HG02852 (cell line): ENCODE data around the gene PAM.

Experiments used
- ATAC-seq: cut with Tn5 transposase; IDR thresholded peaks from one replicate; pipeline ENCODE4 v1.9.1; 2021; ENCODE audit warnings: mild to moderate bottlenecking, moderate library complexity; ENCODE audit not compliant: unreplicated experiment

The PAM gene

DNA sequence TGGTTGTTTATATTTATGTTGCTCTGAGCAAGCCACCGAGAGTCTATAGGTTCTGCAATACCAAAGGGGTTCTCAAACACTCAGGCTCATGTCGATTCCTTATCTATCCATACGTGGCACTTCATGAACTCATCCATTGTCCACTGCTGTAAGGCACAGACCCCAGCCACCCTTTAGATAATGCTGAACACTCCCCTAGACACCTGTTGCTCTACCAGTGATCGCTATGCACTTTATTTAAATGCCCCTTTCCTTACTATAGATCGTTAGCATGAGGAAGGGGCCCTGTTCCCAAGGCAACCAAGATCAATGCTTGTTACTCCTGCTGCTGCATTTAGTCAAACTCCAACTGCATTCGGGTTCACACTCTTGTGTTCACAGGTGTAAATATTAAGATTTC is 171.9 kb downstream of the PAM start:
- ATAC-seq = no peak

DNA sequence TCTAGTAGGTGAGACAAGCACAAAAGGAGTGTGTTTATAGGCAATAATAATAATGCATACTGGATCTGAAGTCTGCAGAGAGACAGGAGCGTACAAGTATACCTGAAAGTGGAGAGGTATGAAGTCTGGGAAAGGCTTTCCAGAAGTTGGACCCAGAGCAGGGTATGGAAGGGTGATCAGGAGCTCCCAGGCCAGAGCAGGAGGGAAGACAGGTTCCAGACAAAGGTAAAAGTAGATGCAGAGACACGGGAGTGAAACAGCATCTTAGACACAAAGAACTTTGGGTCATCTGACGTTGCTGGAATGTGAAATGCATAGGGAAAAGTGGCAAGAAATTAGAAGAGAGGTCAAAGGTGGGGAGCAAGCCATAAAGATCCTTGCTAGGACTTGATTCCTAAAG is 175.1 kb downstream of the PAM start:
- no peak for ATAC-seq

DNA sequence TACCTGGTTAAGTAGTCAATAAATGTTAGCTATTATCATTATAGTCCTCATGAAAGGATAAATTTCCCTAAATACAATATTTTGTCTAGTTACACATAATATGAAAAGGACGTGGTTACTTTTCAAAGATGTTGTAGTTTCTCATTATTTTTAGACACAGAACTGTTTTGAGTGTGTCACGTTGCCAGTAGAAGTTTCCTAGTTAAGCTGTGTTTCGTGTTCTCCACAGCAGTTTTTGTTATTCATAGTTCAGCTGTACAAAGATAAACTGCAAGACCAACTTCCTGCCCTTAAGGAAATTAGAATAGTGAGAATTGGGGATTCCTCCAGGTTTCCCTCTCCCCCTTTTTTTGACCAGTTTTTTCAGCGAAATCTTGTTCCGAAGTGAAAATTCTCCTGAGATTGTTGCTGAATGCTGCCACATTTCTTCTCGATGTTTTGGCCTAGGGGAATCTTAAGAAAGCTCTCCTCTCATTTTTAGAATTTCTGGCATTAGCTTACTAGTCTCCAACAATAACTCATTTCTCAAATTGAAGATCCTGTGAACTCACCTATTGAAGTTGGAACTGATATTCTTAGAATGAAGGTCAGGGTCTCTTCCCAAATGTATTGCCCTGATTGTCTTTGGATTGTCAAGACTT is 176.1 kb downstream of the PAM start:
- peak; percentile 50 for ATAC-seq

DNA sequence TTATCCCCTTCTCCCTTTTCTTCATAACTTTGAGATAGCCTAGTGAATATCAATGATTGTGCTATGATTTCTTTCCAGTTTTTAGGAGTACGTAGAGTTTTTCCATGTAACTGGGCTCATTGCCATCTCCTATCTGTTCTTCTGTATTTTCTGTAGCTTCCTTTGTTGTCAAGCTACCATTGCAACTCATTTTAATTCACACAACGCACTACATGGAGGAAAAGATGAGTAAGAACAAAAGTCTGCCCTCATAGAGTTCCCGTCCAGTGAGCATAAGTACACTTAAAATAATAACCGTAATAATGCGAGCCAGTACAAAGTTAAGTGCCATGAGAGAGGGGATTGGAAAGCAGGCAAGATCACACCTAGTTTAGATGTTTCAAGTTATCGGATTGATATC is 177.7 kb downstream of the PAM start:
- ATAC-seq = peak; percentile 63

DNA sequence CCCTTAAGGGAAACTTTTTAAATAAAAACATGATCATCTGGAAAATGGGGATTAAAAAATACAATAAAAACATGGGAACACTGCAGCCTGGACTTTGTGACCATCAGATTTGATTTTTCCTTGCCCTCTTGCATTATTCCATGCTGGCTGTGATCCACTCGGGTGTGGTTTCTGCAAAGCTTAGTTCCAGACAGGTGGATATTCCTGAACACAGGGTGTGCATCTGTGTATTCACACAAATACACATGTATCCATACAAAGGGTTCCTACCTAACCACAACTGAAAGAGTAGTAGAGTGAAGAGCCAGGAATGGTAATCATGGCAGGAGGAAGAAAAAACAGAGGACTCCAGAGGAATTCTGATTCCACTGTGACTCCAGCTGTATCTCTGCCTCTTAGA is 178.2 kb downstream of the PAM start:
- no peak for ATAC-seq

DNA sequence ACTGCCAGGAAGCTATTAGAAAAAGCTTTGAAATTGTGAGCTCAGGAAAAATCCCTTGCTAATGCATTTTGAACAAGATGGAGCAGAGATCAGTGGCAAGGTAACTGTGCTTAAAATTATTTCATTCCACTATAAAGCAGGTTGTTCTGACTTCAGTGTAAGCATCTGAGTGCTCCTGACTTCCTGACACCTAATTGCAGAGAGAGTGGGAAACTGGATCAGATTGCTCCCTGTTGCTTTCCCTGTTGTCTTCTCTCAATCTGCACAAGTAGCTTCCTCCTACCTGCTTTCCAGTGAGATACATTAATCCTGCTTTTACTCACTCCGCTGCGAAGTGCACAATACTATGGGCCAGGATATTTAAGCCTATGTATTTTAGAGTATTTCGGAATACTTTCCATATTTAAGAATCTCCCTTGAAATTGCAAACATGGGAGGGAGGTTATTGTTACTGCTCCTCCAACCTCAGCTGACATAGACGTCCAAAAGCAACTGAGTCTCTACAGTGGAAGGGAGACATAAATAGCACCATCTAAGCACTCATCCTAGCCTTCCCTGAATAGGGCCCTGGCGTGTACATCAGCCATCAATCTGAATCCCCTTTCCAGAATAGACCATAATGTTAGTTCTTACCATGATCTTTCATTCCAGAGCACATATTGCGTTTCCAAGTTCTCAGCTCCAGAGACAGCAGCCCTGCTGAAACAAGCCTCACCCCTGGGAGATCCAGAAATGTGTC is 178.8 kb downstream of the PAM start:
- no peak for ATAC-seq

DNA sequence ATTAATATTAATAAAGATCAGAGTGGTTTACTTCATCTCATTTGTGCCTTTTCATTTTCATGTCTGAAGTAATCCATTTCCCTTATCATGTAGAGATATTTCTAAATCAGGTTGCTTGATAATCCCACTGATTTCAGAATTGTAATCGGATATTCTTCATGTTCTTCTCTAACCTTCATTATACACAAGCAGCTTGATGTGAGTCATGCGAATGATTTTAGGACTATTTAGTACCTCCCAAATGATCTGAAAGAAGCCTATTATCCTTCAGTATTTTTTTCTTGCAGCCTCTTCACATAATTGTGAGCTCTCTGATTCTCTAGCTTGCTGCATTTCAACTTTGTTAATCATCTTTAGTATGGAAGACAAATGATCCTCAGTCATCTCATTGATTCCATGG is 182.8 kb downstream of the PAM start:
- ATAC-seq = no peak

DNA sequence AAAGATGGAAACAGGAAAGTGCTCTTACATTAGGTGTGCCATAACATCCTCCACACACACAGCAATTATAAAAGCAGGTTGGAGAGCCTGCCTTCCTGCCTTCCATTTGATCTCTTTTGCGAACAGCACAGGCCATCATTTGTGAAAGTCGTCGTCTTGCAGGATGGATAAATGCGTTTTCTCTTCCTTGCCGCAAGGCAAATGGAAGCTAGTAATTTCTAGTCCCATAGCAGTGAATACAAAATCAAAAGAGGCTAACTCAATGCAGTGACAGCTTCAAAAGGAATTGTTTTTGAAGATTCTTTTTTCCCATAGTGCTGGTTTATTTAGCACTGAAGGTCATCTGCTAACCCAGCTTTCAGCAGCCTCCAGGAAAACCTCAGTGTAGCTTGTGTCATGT is 186.0 kb downstream of the PAM start:
- ATAC-seq = no peak

DNA sequence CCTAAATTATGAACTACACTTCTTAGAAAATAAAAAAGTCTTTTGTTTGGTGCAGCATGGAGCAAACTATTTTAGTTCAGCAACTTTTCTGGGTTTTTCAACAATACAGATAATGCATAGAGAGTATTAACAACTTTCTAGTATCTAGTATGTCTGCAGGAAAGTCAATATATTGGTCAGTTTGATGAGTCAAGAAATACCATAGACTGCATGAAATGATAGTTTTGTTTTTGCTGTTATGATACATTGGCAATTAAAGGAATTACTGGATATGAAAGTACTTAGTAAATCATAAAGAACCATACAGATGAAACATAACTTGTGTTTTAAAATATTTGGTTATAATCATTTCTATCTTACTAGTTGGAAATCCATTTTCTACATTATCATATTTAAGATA is 191.3 kb downstream of the PAM start:
- no peak for ATAC-seq

DNA sequence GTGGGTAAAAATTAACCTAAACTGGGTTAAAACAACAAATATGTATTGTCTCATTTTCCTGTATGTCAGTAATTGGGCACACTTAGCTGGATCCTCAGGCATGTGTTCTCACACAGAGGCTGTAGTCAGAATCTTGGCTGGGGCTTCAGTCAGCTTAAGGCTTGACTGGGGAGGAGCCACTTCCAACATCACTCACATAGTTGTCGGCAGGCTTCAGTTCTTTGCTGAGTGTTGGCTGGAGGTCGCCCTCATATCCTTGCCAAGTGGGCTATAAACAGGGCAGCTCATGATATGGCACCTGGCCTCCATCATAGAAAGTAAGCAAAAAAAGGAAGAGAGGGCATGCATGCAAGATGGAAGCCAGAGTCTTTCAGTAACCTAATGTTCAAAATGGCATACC is 191.9 kb downstream of the PAM start:
- no peak for ATAC-seq

DNA sequence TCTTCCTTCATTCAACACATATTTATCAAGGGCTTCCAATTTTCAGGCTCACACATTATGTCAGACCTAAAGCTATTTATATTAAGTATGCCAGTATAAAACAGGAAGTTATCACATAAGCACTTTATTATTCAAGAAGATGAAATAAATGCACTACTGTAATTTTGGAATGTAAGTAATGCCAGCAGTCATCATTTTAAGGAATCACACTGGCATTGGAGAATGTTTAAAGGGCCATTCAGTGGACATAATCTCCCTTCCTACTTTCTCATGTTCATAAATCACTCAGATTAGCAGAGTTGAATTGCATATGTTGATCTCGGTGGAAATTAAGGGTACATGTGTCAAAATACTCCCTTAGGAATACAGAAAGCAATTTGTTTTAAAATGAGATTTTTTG is 200.4 kb downstream of the PAM start:
- no peak for ATAC-seq

DNA sequence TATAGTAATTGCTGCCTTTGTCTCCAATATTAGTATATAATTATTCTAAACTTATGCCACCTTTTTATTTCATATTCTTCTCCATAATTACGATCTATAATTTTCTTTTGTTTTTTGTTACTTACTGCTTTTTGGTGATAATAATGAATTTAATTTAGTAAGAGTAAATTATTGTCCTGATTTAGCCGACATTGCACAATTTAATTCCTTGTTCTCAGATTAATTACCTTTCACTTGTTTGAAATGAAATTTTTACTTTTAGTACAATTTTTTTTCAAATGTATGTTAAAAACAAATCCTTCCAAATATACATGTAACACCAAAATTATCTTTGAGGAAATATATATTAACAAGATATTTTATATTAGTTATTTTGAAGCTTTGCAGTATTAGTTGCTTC is 201.5 kb downstream of the PAM start:
- ATAC-seq = no peak

DNA sequence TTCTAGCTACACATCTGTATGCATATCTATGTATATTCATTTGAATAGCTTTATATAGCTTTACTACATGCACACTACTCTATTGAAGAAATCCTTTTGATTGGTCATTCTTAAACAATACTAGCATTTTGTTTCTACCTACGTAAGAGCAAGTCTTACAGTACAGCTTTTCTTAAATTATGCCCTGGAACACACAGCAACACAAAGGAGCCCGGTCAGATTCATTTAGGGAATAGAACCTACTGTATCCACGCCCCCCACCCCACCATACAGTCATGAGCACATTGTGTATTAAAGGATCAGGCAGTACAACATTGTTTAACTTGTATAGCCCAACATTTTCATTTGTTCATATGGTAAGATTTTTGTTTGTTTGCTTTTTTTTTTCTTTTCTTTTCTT is 202.0 kb downstream of the PAM start:
- no peak for ATAC-seq

DNA sequence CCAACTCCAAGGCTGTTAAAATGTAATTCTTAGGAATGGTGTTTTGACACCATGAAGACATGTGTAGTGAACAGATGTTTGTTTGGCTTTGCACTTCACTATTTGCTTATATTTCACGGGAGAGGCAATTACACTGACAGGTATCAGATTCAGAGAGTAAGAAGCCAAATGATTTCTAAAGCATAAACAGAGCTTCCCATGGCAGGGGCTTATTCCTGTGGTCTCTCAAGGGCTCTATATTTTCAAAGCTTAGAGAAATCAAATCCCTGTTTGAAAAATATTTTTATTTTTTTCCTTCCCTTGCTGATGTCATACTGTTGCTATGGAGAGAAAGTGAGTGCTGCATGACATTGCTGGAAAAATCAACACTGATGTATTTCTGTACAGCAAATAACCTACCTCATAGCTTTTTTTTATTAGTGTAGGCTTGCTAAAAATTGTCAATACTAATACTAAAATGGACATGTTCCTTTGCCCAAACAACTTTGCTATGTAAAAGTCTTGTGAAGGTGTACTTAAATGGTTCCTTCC is 203.4 kb downstream of the PAM start:
- ATAC-seq = peak; percentile 26

DNA sequence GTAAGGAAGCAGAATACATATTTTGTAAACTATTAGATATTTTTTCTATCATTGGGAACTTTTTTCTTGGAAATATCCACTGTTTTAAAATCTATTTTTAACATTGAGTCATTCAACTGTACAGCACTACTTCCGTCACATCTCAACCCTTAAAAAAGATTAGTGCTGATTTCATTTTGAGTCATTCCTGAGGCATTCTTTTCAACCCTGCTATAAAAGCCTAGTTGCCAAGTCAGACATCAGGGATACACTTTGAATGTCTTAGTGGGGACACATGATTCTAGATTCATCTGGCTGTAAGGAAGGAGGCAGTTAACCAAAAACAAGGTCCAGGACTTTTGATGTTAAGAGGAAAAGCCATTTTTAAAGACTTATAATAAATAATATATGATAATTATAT is 203.9 kb downstream of the PAM start:
- ATAC-seq = peak; percentile 91

DNA sequence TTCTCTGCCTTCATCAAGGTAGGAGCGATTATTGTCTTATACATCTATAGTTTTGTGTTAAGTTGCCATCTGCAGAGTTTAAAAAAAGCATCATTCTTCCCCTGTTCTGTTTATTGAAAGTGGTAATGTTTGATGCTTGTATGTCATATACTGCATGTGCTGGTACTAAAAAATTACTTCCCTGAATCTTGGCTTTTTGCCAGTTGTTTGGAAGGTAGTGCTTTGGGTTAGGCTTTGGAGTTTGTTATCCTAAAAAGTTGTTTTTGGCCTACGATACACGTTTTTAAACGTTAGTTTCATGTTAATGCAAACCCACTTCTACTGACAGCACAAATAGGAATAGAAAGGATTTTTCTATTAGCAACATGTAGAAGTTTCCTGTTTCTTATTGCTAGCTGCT is 206.6 kb downstream of the PAM start:
- no peak for ATAC-seq

DNA sequence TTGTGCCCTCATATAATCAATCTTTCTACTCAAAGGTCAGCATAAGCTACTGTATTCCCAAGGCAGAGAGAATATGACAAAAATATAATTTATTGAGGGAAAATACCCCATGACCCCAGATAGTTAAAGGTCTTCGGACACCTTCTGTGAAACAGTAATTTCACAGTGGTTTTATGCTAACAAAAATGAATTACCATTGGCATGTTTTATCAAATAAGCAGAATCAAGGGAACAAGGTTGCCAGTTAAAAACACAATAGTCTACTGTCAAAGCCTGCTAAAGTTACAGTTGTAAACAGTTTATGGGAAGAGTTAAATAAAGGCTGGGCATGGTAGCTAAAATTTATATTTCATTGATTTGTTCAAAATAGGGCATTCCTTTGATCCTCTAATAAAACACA is 210.5 kb downstream of the PAM start:
- no peak for ATAC-seq

DNA sequence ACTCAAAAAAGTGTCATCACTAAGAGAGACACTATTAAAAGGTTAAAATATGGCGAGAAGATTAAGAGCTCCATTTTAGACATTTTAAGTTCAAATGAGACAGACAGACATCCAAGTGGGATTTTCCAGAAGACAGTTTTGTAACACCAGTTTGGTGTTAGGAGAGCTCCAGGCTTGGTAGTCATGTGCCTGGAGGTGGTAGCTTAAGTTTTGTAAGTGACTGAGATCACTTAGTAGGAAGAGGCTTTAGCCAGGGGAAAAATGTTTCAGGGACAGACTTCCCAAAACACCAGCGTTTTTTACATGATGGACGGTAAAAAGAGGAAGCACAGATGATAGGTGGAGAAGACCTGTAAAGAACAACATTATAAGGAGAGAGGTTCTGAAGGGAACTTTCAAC is 214.5 kb downstream of the PAM start:
- no peak for ATAC-seq

DNA sequence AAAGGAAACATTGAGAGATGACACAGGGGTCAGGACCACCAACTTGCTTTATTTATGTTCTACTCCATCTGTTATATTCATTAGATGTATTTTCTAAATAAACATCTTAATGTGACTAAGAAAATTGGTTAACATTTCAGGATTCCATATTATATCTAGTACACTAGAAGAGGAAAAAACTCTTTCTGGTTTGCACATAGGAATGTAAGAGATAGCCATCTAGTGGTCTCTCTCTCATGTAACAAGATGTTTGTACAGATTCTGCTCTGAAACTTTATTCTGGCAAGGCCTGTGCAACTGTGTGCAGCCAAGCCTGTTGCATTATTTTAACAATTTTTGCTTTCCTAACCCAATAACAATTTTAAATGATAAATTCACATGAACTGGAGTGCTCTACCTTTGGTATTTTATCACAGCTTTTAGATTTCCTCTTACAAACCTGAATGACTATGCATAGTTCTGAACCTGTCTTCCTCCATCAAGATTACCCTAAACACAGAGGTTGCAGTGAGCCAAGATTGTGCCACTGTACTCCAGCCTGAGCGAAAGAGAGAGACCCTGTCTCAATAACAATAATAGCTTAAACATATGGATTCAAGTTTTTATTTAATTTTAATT is 216.7 kb downstream of the PAM start:
- ATAC-seq = peak; percentile 74

DNA sequence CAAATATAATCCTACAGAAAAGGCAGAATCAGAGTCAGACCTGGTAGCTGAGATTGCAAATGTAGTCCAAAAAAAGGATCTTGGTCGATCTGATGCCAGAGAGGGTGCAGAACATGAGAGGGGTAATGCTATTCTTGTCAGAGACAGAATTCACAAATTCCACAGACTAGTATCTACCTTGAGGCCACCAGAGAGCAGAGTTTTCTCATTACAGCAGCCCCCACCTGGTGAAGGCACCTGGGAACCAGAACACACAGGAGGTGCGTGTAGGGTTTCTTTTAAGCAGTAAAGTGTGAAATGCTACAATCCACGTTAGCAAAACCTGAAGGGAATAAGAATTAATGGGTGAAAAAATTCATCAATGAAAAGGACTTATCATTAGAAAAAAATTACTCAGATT is 219.1 kb downstream of the PAM start:
- no peak for ATAC-seq

DNA sequence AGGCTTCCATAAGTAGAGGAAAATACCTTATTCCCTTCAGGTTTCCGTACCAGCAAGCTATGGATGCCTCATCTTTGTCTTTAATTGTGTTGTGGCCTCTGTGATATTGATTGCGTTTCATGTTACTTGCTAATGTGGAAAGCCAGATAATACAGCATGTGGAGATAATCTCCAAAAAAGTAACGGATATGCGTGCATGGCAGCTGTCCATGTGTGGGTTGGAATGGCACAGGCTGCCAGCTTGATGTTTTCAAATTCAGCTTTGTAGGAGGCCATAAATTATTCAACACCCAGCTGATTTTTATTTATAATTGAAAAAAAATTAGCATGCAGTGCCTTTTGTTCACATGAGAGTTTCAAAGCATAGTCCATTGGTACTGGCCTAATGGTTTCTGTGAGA is 219.9 kb downstream of the PAM start:
- ATAC-seq = no peak

DNA sequence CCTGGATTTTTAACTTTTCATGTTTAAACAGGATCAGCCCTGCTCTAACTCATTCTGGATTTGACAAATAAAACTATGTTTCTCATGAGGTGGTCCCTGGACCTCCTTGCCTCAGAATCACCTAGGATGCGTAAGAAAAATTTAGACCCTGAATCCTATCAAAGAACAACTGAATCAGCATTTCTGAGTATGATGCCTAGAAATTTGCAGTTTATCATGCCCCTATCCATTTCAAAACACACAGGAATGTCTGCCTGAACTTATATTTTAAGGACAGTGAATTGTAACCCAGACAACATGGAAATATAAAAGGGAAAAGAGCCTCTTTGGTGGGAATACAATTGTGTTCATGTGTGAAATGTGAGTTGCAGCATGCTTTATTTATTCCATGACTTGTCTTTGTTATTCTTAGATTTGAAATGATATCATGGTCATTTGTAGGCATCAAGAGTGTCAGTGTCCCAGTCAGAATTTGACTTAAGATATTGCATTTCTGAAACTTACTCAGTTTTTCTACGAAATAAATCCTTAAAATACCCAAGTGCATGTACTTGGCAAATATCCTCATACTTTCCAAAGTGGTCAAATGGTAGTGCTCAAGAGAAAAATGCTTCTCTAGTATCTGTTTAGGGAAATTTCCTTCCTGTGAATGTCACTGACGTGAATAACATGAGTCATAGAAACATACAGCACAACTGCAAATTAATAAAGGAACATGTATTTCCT is 220.5 kb downstream of the PAM start:
- no peak for ATAC-seq
